MM.1S (cell line): ENCODE results near the gene AMY1A.
"Not testable (repeated sequence)": the region's sequence is repeated elsewhere in the genome, so short reads cannot be mapped to it uniquely, and the experiment has no call there.

Experiments
- DNase-seq: peaks from one replicate; pipeline ENCODE4 v3.0.0-alpha.2; 2015
- H2AFZ ChIP-seq: fragments of 300-600 bp; sonication (generic); 2 replicates; pipeline ENCODE4 v1.6.0; 2016; ENCODE audit warnings: antibody characterized with exemption, low read length
- H3F3A ChIP-seq: fragments of 300-600 bp; sonication (generic); 2 replicates; pipeline ENCODE4 v1.6.1; 2016; ENCODE audit warnings: mild to moderate bottlenecking, antibody characterized with exemption, low read length, moderate library complexity, mixed read lengths; ENCODE audit not compliant: insufficient read depth
- H3K27ac ChIP-seq: fragments of 300-600 bp; sonication (generic); 2 replicates; pipeline ENCODE4 v1.5.1; 2016; ENCODE audit warnings: mild to moderate bottlenecking, low read length
- H3K27me3 ChIP-seq: fragments of 300-600 bp; sonication (generic); replicated peaks from 2 replicates; pipeline ENCODE4 v1.6.0; 2016; ENCODE audit warnings: low read length; ENCODE audit not compliant: insufficient read depth
- H3K36me3 ChIP-seq: fragments of 300-600 bp; sonication (generic); replicated peaks from 2 replicates; pipeline ENCODE4 v1.6.1; 2016; ENCODE audit warnings: mild to moderate bottlenecking, low read length, mixed read lengths; ENCODE audit not compliant: insufficient read depth
- H3K4me1 ChIP-seq: fragments of 300-600 bp; sonication (generic); 2 replicates; pipeline ENCODE4 v1.6.1; 2016; ENCODE audit warnings: low read length, mixed read lengths
- H3K4me2 ChIP-seq: fragments of 300-600 bp; sonication (generic); 2 replicates; pipeline ENCODE4 v1.6.0; 2016; ENCODE audit warnings: low read depth, low read length
- H3K4me3 ChIP-seq: fragments of 300-600 bp; sonication (generic); 2 replicates; pipeline ENCODE4 v1.5.1; 2016; ENCODE audit warnings: low read length, mixed read lengths
- H3K79me2 ChIP-seq: fragments of 300-600 bp; sonication (generic); 2 replicates; pipeline ENCODE4 v1.6.1; 2016; ENCODE audit warnings: mixed run types, low read length, mixed read lengths
- H3K9ac ChIP-seq: fragments of 300-600 bp; sonication (generic); 2 replicates; pipeline ENCODE4 v1.6.1; 2016; ENCODE audit warnings: low read length, mixed read lengths
- H3K9me2 ChIP-seq: fragments of 300-600 bp; sonication (generic); replicated peaks from 2 replicates; pipeline ENCODE4 v1.6.1; 2016; ENCODE audit warnings: mild to moderate bottlenecking, low read length, mixed read lengths; ENCODE audit not compliant: insufficient read depth
- H3K9me3 ChIP-seq: fragments of 300-600 bp; sonication (generic); replicated peaks from 2 replicates; pipeline ENCODE4 v1.6.1; 2016; ENCODE audit warnings: mild to moderate bottlenecking, low read length, mixed read lengths; ENCODE audit not compliant: insufficient read depth
- H4K20me1 ChIP-seq: fragments of 300-600 bp; sonication (generic); 2 replicates; pipeline ENCODE4 v1.6.1; 2016; ENCODE audit warnings: mild to moderate bottlenecking, low read length, moderate library complexity, mixed read lengths; ENCODE audit not compliant: insufficient read depth

The AMY1A gene

GRCh38 chr1:103710381-103710780 is 54.8 kb downstream of the AMY1A start:
- H3F3A ChIP-seq, H3K36me3 ChIP-seq, H3K79me2 ChIP-seq, H3K27me3 ChIP-seq, H4K20me1 ChIP-seq, H3K9me3 ChIP-seq, H3K9ac ChIP-seq, H3K4me3 ChIP-seq, H3K4me1 ChIP-seq, H3K27ac ChIP-seq, DNase-seq, H3K9me2 ChIP-seq, H3K4me2 ChIP-seq, H2AFZ ChIP-seq: not testable (repeated sequence)
